Heart left ventricle (tissue), 16 donors: ENCODE measurements around the gene RAB7B. TPM values are rescaled to one million over a fixed set of nuclear protein-coding genes. Genes with fewer than 3 reads are reported as not detected.
A peak's percentile ranks its signal among the peaks of the same experiment; 100 is the strongest.
"Not testable (repeated sequence)": the region's sequence is repeated elsewhere in the genome, so short reads cannot be mapped to it uniquely, and the experiment has no call there.

Experiments
- ATAC-seq, 4 donors: fragments of 200-7000 bp; cut with Tn5 transposase; one replicate each; pipeline ENCODE4 v1.9.1; 2020 to 2022; ENCODE audit warnings: moderate library complexity in 4 of 4, mild to moderate bottlenecking in 3 of 4, moderate number of reproducible peaks in 1 of 4
- DNase-seq, 5 donors: peaks; one replicate each; pipeline ENCODE4 v3.0.0-alpha.2; 2020
- H3K27ac ChIP-seq, 12 donors: fragments of 200-600 bp; sonication (generic) in 4 of 12; one replicate each; pipeline versions ENCODE4 v1.5.0 to v1.8.0; 2016 to 2022; ENCODE audit warnings: mild to moderate bottlenecking in 2 of 12
- H3K27me3 ChIP-seq, 9 donors: fragments of 200-600 bp; sonication (generic) in 2 of 9; one replicate each; pipeline versions ENCODE4 v1.5.1 to v1.8.0; 2016 to 2022; ENCODE audit warnings: mild to moderate bottlenecking in 3 of 9
- H3K36me3 ChIP-seq, 9 donors: fragments of 200-600 bp; sonication (generic) in 2 of 9; one replicate each; pipeline versions ENCODE4 v1.5.0 to v1.8.0; 2018 to 2022; ENCODE audit warnings: mild to moderate bottlenecking in 2 of 9
- H3K4me1 ChIP-seq, 12 donors: fragments of 200-600 bp; sonication (generic) in 4 of 12; one replicate each; pipeline versions ENCODE4 v1.5.0 to v1.8.0; 2016 to 2022; ENCODE audit warnings: mild to moderate bottlenecking in 3 of 12
- H3K4me3 ChIP-seq, 12 donors: fragments of 200-600 bp; sonication (generic) in 4 of 12; one replicate each; pipeline versions ENCODE4 v1.5.0 to v1.8.0; 2017 to 2022; ENCODE audit warnings: mild to moderate bottlenecking in 9 of 12, moderate library complexity in 4 of 12
- H3K9me3 ChIP-seq, 12 donors: fragments of 200-600 bp; sonication (generic) in 4 of 12; one replicate each; pipeline versions ENCODE4 v1.5.0 to v1.8.0; 2016 to 2022; ENCODE audit warnings: mild to moderate bottlenecking in 1 of 12
- POLR2A ChIP-seq, 2 donors: fragments of 450-650 bp; IDR thresholded peaks; one replicate each; pipeline ENCODE4 v1.6.1; 2017; ENCODE audit warnings: antibody characterized with exemption in 2 of 2, mild to moderate bottlenecking in 2 of 2, moderate library complexity in 2 of 2
- WGBS, 4 donors: extraction: QIAGEN DNeasy Blood & Tissue Kit in 2 of 4; methylation state at CpG; one replicate each; pipeline versions ENCODE4 v1.1.5 to v1.1.7; 2013 to 2018; 5-methylcytosine and 5-hydroxymethylcytosine counted together
- intact Hi-C, 10 donors: fragments of 100-400 bp; cut with DNase I; formaldehyde crosslinking; loops; one replicate each; pipeline versions ENCODE4 v1.11.1 to v1.14.2; 2022
- polyA plus RNA-seq, 2 donors: library from polyadenylated mRNA; stranded (reverse); fragments of 200-250 nt; gene quantifications; one replicate each; pipeline ENCODE4 v1.2.3, GENCODE V29; 2013
- total RNA-seq, 9 donors: library from RNA; depleted of rRNA in 2 of 9; stranded (reverse); fragments of >200 nt in 2 of 9; fragmentation: NEBNext Ultra II Directional in 3 of 9; extraction: Animal tissue kit (Norgen Biotek cat#: 25700) in 3 of 9; gene quantifications; one replicate each; pipeline versions ENCODE4 v1.1.0 to v1.2.4, GENCODE V29; 2016 to 2023
- TF ChIP-seq, protein P1 (sequence below), 12 donors: fragments of 200-600 bp; sonication (generic) in 4 of 12; IDR thresholded peaks; one replicate each; pipeline versions ENCODE4 v1.5.0 to v1.8.0; 2018 to 2022; ENCODE audit warnings: antibody characterized with exemption in 12 of 12, mild to moderate bottlenecking in 5 of 12
- donor health status: ischemic (EF 13 %, LVEDD 7.1; RV severe dilation, severe dysfunction).
- donor health status: healthy with polysubstance abuse.
- donor health status: DM: no; HTN: yes; CAD: no.
- donor health status: DM: no; HTN: no; CAD: no.
- donor health status: ischemic (EF 25% LVEDD 6.9; RV normal size, moderate dysfunction).
- donor health status: ischemic (EF 25% LVEDD 5.7; RV mildly dilated, moderate dysfunction).
- donor health status: healthy.
- donor health status: DM: yes; HTN: yes; CAD: no.
- donor health status: ischemic (EF 35%, LVEDD 5.7; RV mildly dilated, moderate dysfunction).
- donor health status: nonischemic (EF 11% LVEDD 7.7; RV severe dilation, severe dysfunction).
- donor health status: DM: yes; HTN: yes; CAD: no.
- donor health status: PGD.
- donor health status: ischemic (EF 29% LVEDD 5.4; RV normal size, mild dysfunction).
- donor health status: nonischemic (EF 23%, LVEDD 6.1; RV moderate dilation, normal function).

Gene RAB7B
- total and polyA plus RNA-seq, 11 donors: 0.31 to 11.1 (median 1.1) TPM

DNA sequence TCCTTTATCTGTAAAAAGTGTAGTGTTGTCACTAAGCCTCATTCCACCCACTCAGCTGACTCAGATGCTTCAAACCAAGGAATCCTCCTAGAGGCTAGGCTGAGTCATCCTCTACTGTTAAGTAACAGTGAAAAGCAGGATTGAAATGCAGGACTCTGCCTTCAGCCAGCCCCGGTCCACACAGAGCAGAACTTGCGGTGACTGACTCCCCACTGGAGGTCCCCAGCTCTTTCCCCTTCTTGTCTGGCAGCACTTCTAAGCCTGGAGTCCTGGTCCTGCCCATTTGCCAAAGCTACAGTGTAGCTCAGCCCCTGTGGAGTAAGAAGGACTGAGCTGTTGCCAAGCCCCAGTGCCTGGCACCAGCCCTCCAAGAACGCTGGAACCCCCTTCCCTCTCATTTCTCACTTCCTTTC is 1.7 kb downstream of the RAB7B start:
- WGBS, 4 donors: 36 to 58% (median 47%) methylated on average over 3 of the region's 3 CpGs
- Histone ChIP-seq H3K9me3 (no peaks in the 10 kb centered on the region), H3K36me3 (no peaks in the 10 kb centered on the region), H3K4me3 (peak overlapping the region in 6 of 12 donors; percentile 18 to 58 (median 52)), H3K27me3 (no peaks in the 10 kb centered on the region), H3K27ac (peak overlapping the region in 3 of 12 donors; percentile 7 to 74 (median 62)), H3K4me1 (peaks cover 0 to 53% (median 13%) of the 10 kb centered on the region in 12 donors)
- TF ChIP-seq, protein P1, sequence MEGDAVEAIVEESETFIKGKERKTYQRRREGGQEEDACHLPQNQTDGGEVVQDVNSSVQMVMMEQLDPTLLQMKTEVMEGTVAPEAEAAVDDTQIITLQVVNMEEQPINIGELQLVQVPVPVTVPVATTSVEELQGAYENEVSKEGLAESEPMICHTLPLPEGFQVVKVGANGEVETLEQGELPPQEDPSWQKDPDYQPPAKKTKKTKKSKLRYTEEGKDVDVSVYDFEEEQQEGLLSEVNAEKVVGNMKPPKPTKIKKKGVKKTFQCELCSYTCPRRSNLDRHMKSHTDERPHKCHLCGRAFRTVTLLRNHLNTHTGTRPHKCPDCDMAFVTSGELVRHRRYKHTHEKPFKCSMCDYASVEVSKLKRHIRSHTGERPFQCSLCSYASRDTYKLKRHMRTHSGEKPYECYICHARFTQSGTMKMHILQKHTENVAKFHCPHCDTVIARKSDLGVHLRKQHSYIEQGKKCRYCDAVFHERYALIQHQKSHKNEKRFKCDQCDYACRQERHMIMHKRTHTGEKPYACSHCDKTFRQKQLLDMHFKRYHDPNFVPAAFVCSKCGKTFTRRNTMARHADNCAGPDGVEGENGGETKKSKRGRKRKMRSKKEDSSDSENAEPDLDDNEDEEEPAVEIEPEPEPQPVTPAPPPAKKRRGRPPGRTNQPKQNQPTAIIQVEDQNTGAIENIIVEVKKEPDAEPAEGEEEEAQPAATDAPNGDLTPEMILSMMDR (IDR thresholded peaks at IDR 0.05): no peak
- no peak for TF ChIP-seq POLR2A (IDR thresholded peaks at IDR 0.05)
- intact Hi-C loops: no loop called here
- ATAC-seq (peak; percentile 30 to 86 (median 68)), DNase-seq (peak in 2 of 5 donors; percentile 34 to 40)

DNA sequence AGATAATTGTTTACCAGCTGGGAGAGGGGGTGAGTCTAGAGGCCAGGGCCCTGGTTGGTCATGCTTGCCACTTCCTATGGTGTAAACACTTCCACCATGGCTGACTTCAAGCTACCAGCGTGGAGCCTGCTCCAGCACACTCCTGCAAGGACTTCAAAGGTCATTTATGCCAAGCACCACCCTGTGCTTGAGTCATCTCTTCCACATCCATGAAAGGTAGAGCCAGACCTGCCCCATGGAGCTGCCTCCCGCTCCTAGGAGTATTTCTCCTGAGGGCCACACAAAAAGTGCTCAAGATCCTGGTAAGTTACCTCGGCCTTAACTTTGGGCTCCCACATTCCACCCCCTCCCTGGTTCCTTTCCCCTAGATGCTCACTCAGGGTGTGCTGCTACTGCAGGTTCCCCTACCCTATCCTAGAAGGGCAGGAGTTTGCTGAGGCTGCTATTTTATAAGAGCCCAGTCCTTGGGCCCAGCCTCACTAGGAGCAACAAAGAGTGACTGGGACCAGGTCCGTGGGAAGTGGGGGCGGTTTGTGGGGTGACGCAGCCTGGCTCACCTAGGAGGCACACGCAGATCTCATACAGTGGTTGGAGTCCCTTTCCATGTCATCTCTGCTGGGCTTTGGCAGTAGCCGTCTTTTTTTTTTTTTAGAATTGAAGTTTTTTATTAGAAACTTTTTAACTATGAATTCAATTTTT is 2.4 kb downstream of the RAB7B start:
- ATAC-seq (no peak), DNase-seq (peak in 1 of 5 donors; percentile 9)
- Histone ChIP-seq H3K36me3 (no peaks in the 10 kb centered on the region), H3K27me3 (no peaks in the 10 kb centered on the region), H3K4me1 (peaks cover 0 to 53% (median 13%) of the 10 kb centered on the region in 12 donors), H3K4me3 (peak overlapping the region in 1 of 12 donors; percentile 12), H3K9me3 (no peaks in the 10 kb centered on the region), H3K27ac (peak overlapping the region in 1 of 12 donors; percentile 46)
- WGBS, 4 donors: 86 to 94% (median 89%) methylated on average over 8 of the region's 8 CpGs
- no peak for TF ChIP-seq POLR2A (IDR thresholded peaks at IDR 0.05)
- TF ChIP-seq, protein P1 (IDR thresholded peaks at IDR 0.05): no peak
- intact Hi-C loops: no loop called here

DNA sequence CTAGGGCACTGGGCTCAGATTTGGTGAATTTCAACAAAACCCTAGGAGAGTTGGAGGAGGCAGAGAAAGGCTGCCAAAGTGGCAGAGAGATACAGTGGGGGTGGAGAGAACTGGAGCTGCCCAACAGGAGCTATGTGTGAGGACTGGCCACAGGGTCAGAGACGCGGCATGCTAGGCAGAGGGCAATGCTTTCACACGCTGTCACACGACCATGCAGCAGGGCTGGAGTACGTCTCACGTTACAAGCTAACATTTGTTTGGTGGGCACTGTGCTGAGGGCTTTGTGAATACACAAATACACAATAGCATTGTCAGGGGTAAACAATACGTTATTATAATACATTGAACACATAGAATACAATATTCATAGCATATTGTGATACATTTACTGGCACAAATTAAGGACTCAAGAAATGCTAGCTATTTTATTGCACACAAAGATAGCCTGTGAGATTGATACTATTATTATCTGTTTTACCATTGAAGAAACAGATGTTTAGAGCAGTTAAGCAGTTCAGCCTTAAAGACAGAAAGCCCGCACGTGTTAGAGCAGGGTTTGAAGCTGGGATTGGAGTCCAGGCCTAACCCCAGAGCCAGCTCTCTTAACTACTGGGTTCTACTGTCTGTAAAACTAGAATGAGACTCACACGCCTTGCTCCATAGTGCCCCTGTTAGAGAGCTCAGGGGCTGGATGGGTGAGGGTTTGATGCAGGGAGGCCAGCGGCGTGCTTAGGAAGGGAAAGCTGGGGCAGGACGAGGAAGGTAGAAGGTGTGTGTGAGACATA is 4.5 kb downstream of the RAB7B start:
- ATAC-seq (peak; percentile 35 to 82 (median 53)), DNase-seq (peak in 1 of 5 donors; percentile 63)
- TF ChIP-seq, protein P1 (IDR thresholded peaks at IDR 0.05): no peak
- TF ChIP-seq POLR2A (IDR thresholded peaks at IDR 0.05): no peak
- peak overlapping the region in 1 of 12 donors; percentile 1 for H3K27ac ChIP-seq
- WGBS, 4 donors: 73 to 78% (median 76%) methylated on average over 13 of the region's 13 CpGs
- H3K4me3 ChIP-seq: no peak overlapping the region
- intact Hi-C loops: no loop called here
- no peaks in the 10 kb centered on the region for H3K27me3 ChIP-seq
- peaks cover 0 to 43% (median 13%) of the 10 kb centered on the region in 12 donors for H3K4me1 ChIP-seq
- H3K9me3 ChIP-seq: no peaks in the 10 kb centered on the region
- H3K36me3 ChIP-seq: peaks cover 0 to 3% (median 0%) of the 10 kb centered on the region in 9 donors

DNA sequence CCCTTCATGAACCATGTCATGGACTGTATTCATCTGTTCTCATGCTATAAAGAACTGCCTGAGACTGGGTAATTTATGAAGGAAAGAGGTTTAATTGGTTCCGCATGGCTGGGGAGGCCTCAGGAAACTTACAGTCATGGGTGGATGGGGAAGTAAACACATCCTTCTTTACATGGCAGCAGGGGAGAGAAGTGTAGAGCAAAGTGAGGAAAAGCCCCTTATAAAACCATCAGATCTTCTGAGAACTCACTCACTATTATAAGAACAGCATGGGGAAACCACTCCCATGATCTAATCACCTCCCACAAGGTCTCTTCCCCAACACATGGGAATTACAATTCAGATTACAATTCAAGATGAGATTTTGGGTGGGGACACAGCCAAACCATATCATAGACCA is 6.6 kb downstream of the RAB7B start:
- H3K4me1 ChIP-seq: peaks cover 0 to 26% (median 5%) of the 10 kb centered on the region in 12 donors
- WGBS, 4 donors: 66 to 92% (median 72%) methylated on average over 1 of the region's 1 CpG

More for the DNA sequence above, 6.6 kb downstream of the RAB7B start:
- H3K27ac ChIP-seq, H3K27me3 ChIP-seq, DNase-seq, H3K4me3 ChIP-seq, intact Hi-C loops, H3K9me3 ChIP-seq, ATAC-seq: not testable (repeated sequence)
- peaks cover 0 to 24% (median 0%) of the 10 kb centered on the region in 9 donors for H3K36me3 ChIP-seq
